Right lobe of liver (tissue), 4 donors: Measurements from ENCODE around the gene POLR2C.

ENCODE experiments used
- POLR2A ChIP-seq: fragments of 450-650 bp; IDR thresholded peaks from one replicate; pipeline ENCODE4 v1.6.1; 2017; ENCODE audit warnings: antibody characterized with exemption, mild to moderate bottlenecking
- TF ChIP-seq, protein P1 (sequence below), 4 donors: fragments of 200-600 bp in 3 of 4; fragments of 450-650 bp in 1 of 4; IDR thresholded peaks; one replicate each; pipeline versions ENCODE4 v1.5.1 to v1.8.0; 2016 to 2022; ENCODE audit warnings: antibody characterized with exemption in 4 of 4, mild to moderate bottlenecking in 2 of 4
- donor health status: DM: no; HTN: no; CAD: no.
- donor health status: DM: no; HTN: no; CAD: no.
- donor health status: DM: no; HTN: yes; CAD: no.

- TF ChIP-seq POLR2A, result no peak
- TF ChIP-seq, protein P1, sequence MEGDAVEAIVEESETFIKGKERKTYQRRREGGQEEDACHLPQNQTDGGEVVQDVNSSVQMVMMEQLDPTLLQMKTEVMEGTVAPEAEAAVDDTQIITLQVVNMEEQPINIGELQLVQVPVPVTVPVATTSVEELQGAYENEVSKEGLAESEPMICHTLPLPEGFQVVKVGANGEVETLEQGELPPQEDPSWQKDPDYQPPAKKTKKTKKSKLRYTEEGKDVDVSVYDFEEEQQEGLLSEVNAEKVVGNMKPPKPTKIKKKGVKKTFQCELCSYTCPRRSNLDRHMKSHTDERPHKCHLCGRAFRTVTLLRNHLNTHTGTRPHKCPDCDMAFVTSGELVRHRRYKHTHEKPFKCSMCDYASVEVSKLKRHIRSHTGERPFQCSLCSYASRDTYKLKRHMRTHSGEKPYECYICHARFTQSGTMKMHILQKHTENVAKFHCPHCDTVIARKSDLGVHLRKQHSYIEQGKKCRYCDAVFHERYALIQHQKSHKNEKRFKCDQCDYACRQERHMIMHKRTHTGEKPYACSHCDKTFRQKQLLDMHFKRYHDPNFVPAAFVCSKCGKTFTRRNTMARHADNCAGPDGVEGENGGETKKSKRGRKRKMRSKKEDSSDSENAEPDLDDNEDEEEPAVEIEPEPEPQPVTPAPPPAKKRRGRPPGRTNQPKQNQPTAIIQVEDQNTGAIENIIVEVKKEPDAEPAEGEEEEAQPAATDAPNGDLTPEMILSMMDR (IDR thresholded peaks at IDR 0.05), result no peak
These were observed 8.2 kb downstream of the POLR2C start for GRCh38 chr16:57470711-57471110.
